Measurements from ENCODE around the gene IFT27.

Gene IFT27

DNA sequence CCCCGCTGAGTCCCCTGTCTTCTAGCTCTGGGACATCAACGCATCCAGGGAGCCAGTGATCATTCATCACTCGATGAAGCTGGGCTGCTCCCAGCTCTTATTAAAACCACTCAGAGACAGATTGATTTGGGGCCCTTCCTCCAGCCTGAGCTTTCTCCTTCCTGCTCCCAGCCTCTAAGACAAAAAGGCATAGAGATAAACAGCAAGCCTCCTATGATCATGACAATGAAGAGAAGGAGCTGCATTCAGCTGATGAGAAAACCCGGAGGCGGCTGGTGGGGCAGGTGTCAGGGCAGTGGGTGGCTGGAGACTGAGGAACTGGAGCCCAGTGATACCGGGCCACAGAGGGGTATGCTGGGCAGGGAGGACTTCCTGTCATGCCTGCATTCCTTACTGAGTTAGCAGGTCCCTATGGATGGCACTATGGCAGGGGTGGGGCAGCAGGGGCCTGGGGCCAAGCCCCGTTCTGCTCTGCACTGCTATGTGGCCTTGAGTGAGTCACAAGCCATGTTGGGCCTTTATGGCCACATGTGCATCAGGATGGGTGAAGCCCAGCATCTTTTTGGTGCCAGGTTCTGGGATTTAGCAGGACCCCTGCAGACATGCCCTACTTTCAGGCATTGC lies 20.7 kb upstream of the IFT27 start:
- no peak for DNase-seq (ENCODE audit: low spot score)

DNA sequence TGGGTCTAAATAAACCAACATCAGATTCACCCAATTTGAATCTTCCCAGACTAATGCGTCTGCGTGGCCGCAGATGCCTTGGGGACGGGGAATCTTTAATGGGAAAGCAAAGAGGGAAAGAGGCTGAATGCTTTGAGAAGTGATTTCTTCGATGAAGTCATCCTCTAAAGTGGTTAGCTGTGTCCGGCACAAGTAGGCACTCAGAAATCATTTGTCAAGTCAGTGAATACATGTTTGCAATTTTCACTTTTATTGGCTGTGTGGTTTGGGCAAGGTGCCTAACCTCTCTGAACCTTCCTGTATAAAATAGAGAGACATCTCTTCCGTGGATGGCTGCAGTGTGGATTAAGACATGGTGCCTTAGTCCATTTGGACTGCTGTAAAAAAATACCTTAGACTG lies 19.7 kb upstream of the IFT27 start:
- DNase-seq (ENCODE audit: low spot score), result no peak

DNA sequence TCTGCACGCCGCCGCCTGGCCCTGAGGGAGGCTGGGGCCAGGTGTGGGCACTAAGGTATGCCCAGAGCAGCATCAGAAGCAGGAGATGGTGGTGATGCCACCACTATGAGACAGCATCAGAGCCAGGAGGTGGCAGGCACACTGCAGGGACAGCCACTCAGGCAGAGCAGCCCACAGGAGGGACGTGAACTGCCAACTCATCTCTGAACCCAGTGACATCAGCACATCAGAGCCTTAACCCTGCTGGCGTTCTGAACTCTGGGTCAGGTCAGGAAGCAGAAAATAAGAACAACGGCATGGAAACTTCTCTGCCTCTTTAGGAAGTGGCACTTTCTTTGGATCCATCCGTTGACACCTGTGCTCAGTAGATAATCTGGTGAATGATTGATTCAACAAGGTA lies 14.7 kb upstream of the IFT27 start:
- no peak for DNase-seq (ENCODE audit: low spot score)

DNA sequence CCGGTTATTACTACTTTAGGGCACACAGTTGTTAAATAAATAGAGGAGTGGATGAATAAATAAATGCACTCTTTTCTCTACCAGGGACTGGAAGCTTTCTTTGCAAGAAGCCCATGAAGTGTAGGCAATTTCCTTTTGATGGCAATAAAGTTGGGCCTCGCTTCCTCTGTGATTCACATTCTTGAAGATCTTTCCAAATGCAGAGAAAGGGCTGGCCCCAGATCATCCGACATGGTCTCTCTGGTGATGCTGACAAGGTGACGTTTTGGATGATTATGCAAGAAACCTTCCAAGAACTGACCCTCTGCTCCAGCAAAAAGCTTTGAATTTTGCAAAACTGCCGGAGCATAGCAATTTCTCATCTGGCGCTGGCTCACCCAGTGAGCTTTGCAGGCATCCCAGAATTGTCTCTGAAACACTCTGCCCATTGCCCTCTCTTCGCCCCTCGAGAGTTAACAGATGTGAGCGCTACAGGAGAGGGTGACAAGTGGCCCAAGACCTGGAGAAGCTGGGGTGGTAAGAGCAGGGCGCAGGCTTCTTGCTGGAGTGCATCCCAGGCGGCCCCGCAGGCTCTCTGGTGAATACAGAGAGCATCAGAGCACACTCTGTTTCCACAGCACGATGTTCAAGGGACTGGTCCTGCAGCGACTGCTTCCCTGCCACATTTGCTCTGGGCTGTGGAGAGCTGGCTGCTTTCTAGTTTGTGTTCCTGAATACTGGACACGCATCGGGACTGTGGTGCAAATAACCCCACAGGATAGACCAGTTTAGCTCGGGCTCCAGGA lies 11.5 kb upstream of the IFT27 start:
- DNase-seq (ENCODE audit: low spot score), result no peak

DNA sequence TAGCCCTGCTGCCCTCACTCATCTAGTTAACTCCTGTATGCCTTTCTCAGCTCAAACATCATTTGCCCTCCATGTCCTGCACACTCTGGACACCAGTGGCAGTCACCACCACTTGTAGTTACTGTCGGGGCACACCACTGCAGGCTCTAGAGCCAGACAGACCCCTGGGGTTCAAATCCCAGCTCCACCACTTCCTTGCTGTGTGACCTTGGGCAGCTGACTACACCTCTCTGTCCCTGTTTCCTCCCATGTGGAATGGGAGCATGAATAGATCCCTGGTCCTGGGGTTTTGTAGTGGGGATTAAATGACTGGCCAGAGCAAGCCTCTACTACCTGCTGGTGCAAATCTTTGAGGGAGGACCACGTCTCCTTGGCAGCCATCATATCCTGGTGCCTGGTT lies 7.8 kb upstream of the IFT27 start:
- DNase-seq (ENCODE audit: low spot score), result no peak

DNA sequence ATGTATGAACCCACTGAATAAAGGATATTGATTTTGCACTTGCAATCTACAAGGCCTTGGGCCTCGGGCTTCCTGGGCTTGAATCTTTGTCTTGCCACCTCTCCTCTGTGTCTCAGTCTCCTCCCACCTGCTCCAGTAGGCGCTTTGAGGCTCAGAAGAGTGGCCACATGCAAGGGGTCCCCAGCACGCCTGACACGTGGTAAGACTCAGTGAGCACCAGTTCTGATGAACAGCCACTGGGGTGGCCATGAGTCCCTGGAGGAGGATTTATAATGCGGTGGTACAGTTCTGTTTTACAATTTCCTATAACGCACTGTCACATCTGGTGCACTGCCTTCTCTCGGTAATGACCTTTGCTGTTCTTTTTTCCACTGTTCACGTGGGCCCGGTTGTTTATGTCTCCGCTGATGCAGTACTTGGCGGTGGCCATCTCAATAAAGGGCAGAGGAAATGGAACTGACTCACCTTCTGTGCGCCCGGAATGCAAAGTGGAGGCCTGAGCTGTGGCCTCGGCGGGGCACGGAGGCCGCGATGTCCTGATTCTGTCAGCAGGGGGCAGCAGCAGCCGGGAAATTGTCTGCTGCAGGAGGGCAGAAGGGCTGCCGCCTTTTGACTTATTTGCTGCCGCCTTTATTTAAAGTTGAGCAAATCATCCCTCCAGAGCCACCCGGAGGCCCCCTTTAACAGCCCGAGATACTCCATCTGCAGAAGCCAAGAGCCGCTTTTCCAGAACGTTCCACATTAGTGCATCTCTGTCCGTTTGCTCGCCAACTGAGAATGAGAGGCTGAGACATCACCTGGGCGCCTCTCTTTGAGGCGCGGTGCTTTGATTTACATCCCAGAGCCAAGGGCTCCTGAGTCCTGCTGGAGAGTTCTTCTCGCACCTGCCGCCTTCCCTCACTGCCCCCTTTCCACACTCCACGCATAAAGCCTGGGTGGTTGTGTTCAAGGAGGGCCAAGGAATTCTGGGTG lies 6.0 kb upstream of the IFT27 start:
- DNase-seq (ENCODE audit: low spot score), result peak; percentile 60

DNA sequence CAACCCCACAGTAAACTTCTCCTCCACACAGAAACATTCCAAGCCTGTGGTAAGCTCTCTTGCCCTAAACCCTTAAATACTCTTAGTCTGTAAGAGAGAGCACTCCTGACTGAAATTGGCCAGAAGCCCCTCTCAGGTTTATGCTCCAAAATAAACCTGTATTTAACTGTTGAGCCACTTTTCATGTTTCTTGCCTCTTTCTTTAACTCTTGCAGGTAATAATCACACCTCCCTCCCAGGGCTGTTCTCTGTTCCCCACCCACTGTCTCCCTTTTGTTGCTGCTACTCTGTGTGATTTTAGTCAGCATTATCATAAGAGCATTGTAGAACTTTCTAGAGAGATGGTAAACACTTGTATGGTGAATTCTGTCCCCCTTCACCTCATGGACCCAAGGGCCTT lies 2.1 kb upstream of the IFT27 start:
- DNase-seq (ENCODE audit: low spot score), result no peak

DNA sequence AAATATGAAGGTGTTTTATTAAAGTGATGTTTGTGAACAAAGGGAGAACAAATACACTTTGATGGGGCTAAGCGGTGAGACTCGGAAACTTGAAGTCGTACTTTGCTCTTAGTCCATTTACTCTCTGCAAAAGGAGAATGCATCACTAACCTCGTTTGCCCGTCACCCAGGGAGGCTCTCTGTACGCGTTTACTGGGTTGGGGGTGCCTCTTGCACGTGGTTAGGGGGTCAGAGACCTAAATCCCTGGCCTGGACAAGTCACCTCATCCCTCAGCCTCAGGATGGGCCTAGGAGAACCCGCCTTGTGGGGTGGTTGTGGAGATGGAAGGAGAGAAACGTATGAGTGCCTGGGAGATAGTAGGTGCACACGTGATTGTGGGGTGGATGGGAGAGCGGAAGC lies 803 bp upstream of the IFT27 start:
- no peak for DNase-seq (ENCODE audit: low spot score)

DNA sequence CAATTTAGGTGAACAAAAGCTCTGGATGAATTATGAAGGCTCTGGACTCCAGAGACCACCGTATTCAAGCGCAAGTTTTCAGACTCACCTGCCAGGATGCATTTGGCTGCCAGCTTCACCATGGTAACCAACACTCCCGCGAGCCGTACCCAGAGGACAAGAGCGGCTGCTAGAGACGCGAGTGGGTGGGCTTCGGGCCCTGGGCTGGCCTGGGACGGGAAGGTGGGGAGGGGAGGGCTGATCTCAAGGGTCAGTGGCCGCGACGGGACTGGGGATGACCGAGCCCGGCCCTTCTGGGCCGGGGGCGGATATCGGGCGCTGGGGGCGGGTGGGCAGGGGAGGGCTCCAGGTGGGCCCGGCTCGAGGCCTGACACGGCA lies 344 bp downstream of the IFT27 start:
- no peak for DNase-seq (ENCODE audit: low spot score)

DNA sequence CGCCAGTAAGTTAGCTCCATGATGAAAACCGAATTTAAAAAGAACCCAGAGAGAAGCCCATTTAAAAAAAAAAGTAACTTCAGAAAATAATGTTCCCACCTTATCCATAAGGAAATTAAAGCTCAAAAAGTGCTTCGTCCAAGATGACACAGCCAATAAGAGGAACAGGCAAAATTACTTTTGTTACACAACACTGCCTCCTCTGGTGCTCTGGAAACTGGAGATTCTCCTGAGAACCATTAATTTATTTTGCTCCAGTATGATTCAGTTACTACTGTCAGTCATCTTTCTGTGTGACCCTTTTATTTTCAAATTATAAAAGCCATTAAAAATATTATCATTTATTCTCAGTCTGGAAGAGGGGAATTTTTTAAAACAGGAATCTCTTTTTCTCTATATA lies 2.0 kb downstream of the IFT27 start:
- DNase-seq (ENCODE audit: low spot score), result peak; percentile 29

DNA sequence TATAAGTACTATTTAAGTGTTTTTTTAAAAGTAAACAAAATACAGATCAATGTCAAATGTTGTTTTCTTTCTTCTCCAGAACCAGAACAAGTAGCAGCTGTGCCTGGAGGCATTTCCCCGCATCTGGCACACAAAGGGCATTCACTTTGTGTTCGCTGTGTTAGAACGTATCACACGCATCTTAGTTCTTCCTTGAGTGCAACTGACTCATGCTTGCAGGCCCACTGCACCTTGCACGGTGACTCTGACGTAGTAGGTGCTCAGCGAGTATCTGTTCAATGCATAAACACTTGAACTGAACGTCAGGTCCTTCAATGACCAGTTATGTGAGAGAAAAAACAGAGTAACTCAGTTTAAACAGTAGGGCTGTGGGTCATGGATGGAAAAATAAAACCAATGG lies 3.5 kb downstream of the IFT27 start:
- no peak for DNase-seq (ENCODE audit: low spot score)

DNA sequence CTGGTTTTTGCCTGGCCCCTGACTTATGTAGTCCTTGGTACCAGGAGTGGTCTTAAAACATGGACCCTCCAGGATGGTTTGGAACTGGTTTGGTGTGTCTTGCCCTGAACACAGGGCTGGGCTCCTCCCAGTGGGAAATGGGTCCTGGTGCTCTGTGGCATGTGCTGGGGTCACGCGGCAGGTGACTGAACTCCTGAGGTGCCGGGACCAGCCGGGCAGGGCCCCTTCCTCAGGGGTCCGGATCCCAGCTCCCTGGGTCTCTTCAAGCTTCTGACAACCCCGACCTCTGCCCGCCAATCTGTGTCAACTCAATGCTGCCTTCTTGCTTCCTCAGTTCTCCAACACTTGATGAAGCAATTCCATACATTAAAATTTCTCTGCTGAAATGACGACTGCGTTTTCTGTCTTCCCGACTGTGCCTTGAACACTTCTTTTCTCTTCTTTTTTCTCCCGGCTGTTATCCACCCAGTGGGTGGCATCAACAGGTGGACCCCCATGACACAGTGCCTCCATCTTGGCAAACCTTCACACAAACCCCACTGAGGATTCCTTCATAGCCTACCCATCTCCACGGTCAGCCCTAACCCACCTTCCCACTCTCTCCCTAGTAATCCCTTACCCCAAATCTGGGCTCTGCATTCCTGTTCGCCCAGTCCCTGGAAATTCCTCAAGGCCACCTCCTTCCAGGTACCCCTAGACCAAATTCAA lies 4.4 kb downstream of the IFT27 start:
- no peak for DNase-seq (ENCODE audit: low spot score)

DNA sequence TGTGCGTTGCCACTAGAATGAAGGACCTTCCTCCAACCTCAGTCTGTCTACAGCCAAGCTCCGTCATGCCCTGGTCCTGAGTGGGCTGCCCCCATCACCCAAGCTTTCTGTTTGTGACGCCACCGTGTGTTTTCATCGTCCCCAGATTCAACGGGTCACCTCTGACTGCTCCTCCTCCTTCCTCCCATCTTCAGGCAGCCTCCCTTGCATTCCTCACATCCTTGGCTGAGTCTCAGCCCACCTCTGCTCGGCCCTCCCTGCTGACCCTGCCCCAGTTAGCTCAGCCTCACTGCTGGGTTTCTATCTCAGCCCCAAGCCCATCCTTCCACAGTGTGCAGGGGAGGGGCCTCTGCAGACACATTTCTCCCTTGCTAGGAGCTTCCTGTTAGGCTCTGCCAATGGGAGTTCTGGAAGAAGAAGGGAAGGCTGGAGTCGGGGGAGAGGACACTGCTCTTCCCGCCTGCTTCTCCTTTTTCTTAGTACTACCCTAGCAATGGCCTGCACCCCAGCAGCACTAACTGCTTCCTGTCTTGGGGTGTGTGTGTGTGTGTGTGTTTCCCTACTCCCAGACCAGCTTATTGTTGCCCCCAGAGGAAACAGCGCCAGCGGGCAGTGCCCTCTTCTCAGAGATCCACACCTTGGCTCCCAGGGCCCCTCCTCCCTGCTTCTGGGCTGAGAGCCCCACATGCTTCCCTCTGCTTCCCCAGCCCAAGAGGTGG lies 5.2 kb downstream of the IFT27 start:
- DNase-seq (ENCODE audit: low spot score), result no peak

DNA sequence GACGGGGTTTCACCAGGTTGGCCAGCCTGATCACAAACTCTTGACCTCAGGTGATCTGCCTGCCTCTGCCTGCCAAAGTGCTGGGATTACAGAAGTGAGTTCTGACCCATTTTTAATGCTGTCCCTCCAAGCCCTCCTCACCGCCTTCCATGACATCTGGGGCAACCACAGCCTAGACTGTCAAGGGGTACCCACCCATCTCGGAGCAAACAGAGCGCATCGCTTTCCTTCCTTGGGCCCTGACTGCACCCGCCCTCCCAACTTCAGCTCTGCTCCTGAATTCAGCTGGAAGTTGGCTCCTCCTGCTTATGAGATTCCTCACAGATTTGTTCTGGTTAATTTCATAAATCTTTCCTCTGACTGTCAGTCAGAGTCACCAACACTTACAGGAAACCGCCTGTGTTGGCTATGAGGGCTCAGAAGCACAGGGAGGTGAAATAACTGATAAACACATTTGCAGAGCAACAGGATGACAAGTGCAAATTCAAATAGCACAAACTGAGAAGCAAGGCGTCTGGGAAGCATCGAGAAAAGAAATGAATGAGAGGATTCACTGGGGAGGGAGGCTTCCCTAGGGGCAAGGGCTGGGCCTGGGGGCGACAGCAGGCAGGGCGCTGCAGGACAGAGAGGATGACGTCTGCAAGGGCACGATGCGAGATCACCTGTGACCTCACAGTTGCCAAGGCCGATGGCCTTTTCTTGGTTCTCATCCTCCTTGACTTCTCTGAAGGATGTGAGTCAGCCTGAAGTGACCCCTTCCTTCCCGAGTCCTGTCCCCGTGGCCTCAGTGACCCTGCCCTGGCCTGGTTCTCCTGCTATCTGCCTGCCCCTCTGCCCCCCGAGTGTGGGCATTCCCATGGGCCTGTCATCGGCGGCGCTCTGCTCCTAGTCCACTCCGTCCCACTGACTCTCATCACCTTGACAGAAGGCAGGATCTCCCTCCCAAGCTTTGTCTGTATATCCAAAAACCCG lies 6.1 kb downstream of the IFT27 start:
- no peak for DNase-seq (ENCODE audit: low spot score)

DNA sequence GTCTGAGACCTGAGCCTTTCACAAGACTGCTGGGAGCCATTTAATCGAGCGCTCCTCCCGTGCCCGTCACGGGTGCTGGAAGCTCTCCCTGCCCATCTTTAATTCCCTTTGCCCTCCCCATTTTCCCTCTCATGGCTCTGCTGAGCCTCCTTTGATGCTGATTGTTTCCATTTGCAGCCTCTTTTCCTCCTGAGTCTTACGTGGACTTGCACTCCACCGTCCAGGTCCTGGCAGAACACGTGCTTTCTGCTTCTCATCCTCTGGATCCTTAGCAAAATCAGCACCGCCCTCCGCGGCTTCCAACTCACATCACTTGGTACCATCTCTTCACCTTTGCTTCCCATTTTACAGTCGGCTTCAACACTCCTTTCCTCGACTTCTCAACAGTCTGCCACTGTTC lies 7.3 kb downstream of the IFT27 start:
- no peak for DNase-seq (ENCODE audit: low spot score)

DNA sequence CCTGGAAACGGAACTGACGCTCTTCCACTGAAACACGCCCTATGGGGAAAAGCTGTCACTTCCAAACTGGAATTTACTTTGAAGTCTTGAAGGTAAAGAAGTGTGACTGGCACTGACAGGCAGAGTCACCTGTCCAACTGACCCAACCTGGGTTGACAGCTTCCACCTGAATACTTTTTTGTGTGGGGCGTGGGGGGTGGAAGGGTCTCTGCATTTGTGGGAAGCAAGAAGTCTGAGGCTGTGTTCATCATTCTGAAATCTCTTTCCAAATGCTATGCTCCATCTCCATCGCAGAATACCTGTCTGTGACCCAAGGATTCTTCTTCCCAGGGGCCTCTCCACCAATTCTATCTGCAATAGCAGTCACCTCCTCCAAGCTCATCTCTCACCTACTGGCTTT lies 7.8 kb downstream of the IFT27 start:
- no peak for DNase-seq (ENCODE audit: low spot score)

DNA sequence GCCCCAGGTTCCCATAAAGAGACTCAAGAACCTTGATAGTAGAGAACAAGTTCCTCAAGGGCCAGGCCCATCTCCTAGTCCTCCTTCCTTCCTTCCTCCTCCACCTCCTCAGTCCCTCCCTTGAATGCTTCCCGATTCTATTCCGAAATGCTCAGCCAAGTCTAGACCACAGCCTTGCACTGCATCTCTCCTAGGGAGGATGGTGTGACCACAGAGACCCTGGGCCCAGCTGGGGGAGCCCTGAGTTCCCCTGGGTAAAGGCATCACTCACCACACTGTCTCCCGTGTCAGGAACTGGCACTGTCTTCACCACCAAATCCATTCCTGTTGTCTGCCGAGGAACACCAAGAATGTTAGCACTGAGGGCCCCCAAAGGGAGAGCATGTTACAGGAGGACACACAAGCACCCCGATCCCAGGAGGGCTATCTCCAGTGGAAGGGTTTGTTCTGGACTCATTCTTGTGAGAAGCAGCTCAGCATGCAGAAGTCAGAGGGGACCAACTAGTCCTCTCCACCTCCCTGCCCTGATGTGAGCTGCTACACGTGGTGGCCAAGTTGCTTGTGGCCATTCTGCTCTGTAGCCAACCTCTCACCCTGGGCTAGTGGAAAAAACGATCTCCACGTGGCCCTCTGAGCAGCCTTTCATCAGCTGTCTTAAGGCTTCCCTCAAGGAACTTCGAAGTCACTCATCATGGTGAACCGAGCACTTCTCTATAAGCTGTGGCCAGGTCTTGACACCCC lies 8.7 kb downstream of the IFT27 start:
- no peak for DNase-seq (ENCODE audit: low spot score)

DNA sequence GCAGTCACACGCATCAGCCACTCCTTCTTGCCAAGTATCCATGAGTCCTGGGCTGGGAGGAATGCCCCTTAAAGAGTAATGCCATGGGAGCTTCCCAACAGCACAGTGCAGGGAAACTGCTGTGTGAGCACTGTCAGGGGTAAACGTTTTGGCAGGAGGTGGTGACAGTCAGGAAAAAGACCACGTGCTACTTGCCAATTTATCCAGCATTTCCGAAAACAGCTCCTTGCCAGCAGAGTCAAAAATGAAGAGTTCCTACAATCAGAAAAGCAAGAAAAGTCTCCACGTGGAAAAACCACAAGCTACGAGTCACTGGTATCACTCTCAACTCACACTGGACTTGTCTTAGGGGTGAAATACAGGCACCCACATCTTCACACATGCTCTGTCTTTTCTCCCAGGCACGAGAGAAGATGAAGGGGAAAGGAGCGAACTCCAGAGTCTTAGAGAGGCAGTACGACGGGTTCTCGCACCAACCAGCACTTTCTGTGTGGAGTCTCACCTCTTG lies 9.9 kb downstream of the IFT27 start:
- DNase-seq (ENCODE audit: low spot score), result no peak

DNA sequence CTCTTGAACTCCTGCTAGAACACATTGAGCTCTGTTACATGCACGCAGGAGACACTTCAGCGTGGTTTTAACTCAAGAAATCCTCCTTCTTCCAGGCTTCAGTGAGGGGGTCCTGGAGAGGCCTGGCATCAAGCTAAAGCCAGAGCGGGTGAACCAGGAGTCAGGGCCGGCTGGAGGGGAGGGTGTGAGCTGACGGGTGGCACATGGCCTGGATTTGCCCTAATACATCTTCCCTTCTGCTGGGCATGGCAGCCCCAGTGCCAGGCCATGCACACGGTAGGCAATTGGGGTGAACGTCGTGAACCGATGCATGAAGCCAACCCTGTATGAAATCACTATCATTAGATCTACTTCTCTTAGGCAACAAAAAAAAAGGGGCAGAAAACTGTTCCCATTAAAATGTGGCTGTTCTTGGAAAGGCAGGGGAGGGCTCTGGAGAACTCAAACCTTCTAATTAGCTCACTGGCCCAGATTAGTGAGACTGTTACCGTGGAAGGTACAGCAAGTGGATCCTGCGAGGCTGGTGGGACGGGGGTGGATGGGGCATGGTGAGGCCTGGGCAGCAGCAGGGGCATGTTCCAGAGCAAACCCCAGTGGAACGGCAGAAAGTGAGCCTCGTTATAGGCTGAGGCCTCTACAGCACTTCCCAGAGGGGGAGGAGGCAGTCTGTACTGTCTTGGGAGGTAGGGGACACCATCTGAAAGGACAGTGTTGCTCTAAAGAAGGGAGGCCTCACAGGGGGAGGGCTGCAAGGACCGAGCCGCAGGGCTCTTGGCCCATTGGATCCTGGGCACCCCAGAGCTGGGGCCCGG lies 10.6 kb downstream of the IFT27 start:
- no peak for DNase-seq (ENCODE audit: low spot score)
